Measurements from ENCODE around the gene TDRD6.

TDRD6 gene

DNA sequence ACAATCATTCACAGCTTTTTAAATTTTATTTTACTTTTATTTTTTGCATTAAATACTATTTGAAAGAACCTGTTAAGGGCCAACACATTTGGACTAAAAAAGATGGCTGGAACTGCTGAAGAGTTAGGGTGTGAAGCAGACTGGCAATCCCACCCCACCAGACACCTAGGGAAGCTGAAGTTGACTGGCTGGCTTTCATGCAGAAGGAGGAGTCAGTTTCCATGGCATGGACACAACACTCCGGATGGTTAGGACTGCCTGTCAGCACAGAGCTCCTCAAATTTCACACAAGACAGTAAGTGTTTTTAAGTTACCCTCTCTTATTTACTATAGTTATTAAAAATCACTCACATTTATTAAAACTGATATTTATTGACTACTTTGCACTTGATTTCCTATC, 59.0 kb downstream of the TDRD6 start, which contains the start of gene ANKRD66 (continued):
- TF ChIP-seq GLI2 (tag by site-specific recombination; IDR thresholded peaks at IDR 0.05; ENCODE audit: borderline replicate concordance, low read depth), result no peak
- TF ChIP-seq, protein P1, sequence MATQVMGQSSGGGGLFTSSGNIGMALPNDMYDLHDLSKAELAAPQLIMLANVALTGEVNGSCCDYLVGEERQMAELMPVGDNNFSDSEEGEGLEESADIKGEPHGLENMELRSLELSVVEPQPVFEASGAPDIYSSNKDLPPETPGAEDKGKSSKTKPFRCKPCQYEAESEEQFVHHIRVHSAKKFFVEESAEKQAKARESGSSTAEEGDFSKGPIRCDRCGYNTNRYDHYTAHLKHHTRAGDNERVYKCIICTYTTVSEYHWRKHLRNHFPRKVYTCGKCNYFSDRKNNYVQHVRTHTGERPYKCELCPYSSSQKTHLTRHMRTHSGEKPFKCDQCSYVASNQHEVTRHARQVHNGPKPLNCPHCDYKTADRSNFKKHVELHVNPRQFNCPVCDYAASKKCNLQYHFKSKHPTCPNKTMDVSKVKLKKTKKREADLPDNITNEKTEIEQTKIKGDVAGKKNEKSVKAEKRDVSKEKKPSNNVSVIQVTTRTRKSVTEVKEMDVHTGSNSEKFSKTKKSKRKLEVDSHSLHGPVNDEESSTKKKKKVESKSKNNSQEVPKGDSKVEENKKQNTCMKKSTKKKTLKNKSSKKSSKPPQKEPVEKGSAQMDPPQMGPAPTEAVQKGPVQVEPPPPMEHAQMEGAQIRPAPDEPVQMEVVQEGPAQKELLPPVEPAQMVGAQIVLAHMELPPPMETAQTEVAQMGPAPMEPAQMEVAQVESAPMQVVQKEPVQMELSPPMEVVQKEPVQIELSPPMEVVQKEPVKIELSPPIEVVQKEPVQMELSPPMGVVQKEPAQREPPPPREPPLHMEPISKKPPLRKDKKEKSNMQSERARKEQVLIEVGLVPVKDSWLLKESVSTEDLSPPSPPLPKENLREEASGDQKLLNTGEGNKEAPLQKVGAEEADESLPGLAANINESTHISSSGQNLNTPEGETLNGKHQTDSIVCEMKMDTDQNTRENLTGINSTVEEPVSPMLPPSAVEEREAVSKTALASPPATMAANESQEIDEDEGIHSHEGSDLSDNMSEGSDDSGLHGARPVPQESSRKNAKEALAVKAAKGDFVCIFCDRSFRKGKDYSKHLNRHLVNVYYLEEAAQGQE (tag by site-specific recombination; IDR thresholded peaks at IDR 0.05), result no peak

DNA sequence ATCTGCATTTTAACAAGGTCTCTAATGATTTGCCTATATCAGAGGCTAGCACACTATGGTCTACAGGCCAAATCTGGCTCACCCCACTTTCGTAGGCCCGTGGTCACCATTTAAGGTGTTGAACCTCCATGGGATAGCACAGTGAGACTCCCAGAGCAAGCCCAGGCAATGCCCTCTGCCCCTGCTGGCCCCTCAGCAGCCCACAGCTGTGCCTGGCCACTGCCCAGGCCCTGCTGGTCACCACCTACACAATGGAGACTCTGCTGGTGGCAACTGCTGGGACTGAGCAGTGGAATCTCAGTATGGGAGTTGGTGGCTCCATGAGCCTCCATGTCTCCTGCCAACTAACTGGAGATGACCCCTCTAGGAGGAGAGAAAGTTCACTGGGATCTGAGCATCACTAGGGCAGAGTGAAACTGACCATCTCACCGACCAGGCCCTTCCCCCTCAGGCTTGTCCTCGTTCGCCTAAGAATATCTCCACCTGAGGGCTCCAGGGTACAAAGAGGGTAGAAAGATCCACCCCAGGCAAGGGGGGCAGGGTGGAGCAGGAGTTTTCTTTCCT, 61.3 kb downstream of the TDRD6 start:
- H3K9me3 ChIP-seq (ENCODE audit: control insufficient read depth, insufficient read depth, low read depth, low read length), result no peaks in the 10 kb centered on the region
- no peak for TF ChIP-seq ZNF146 (tag by site-specific recombination; IDR thresholded peaks at IDR 0.05)
- TF ChIP-seq, protein P2, sequence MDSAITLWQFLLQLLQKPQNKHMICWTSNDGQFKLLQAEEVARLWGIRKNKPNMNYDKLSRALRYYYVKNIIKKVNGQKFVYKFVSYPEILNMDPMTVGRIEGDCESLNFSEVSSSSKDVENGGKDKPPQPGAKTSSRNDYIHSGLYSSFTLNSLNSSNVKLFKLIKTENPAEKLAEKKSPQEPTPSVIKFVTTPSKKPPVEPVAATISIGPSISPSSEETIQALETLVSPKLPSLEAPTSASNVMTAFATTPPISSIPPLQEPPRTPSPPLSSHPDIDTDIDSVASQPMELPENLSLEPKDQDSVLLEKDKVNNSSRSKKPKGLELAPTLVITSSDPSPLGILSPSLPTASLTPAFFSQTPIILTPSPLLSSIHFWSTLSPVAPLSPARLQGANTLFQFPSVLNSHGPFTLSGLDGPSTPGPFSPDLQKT (IDR thresholded peaks at IDR 0.05; ENCODE audit: borderline replicate concordance, low read depth, low read length), result no peak
- TF ChIP-seq, protein P3, sequence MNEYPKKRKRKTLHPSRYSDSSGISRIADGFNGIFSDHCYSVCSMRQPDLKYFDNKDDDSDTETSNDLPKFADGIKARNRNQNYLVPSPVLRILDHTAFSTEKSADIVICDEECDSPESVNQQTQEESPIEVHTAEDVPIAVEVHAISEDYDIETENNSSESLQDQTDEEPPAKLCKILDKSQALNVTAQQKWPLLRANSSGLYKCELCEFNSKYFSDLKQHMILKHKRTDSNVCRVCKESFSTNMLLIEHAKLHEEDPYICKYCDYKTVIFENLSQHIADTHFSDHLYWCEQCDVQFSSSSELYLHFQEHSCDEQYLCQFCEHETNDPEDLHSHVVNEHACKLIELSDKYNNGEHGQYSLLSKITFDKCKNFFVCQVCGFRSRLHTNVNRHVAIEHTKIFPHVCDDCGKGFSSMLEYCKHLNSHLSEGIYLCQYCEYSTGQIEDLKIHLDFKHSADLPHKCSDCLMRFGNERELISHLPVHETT (tag by site-specific recombination; IDR thresholded peaks at IDR 0.05), result no peak
- no peak for TF ChIP-seq ZBTB20 (tag by site-specific recombination; IDR thresholded peaks at IDR 0.05)
- TF ChIP-seq, protein P4, sequence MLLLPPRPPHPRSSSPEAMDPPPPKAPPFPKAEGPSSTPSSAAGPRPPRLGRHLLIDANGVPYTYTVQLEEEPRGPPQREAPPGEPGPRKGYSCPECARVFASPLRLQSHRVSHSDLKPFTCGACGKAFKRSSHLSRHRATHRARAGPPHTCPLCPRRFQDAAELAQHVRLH (tag by site-specific recombination; IDR thresholded peaks at IDR 0.05), result no peak
- TF ChIP-seq, protein P5, sequence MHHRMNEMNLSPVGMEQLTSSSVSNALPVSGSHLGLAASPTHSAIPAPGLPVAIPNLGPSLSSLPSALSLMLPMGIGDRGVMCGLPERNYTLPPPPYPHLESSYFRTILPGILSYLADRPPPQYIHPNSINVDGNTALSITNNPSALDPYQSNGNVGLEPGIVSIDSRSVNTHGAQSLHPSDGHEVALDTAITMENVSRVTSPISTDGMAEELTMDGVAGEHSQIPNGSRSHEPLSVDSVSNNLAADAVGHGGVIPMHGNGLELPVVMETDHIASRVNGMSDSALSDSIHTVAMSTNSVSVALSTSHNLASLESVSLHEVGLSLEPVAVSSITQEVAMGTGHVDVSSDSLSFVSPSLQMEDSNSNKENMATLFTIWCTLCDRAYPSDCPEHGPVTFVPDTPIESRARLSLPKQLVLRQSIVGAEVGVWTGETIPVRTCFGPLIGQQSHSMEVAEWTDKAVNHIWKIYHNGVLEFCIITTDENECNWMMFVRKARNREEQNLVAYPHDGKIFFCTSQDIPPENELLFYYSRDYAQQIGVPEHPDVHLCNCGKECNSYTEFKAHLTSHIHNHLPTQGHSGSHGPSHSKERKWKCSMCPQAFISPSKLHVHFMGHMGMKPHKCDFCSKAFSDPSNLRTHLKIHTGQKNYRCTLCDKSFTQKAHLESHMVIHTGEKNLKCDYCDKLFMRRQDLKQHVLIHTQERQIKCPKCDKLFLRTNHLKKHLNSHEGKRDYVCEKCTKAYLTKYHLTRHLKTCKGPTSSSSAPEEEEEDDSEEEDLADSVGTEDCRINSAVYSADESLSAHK (tag by site-specific recombination; IDR thresholded peaks at IDR 0.05), result no peak
- no peak for TF ChIP-seq SALL2 (tag by site-specific recombination; IDR thresholded peaks at IDR 0.05; ENCODE audit: borderline replicate concordance)
- TF ChIP-seq, protein P6, sequence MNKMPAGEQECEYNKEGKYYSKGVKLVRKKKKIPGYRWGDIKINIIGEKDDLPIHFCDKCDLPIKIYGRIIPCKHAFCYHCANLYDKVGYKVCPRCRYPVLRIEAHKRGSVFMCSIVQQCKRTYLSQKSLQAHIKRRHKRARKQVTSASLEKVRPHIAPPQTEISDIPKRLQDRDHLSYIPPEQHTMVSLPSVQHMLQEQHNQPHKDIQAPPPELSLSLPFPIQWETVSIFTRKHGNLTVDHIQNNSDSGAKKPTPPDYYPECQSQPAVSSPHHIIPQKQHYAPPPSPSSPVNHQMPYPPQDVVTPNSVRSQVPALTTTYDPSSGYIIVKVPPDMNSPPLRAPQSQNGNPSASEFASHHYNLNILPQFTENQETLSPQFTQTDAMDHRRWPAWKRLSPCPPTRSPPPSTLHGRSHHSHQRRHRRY (tag by site-specific recombination; IDR thresholded peaks at IDR 0.05), result no peak
- TF ChIP-seq TRIM28 (IDR thresholded peaks at IDR 0.05; ENCODE audit: borderline replicate concordance, low read length), result no peak
- ChIA-PET POLR2A (no interaction called here), CTCF (interaction anchor here (0.6 kb wide), 1 partner anchor 144 kb away, joined by 3 read pairs; no protein-coding TSS in a partner anchor)
- H3K36me3 ChIP-seq (ENCODE audit: control insufficient read depth in 2 of 2, insufficient read depth in 1 of 2, low read length in 2 of 2), result no peaks in the 10 kb centered on the region
- no peak overlapping the region for H3K27ac ChIP-seq (ENCODE audit: extremely low read depth, low read depth, low read length)
- no peak overlapping the region for H3K4me3 ChIP-seq (ENCODE audit: low read depth, low read length)
- H3K4me1 ChIP-seq (ENCODE audit: control insufficient read depth, insufficient read depth, low read length), result no peaks in the 10 kb centered on the region

DNA sequence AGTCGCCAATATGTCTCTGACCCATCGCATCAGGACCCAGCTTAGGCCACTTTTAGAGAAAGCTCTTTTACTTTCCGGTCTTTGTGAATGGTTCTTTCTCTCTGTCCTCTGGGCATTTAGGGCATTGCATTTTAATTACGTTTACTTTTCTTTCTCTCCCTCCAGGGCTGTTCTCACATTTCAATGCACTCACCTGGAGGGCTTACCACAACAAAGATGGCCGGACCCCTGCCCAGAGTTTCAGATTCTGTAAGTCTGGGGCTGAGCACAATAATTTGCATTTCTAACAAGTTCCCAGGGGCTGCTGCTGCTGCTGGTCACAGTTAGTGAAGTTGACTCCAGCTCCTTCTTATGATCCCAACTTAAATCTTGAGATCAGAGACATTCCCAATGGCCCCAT, 62.0 kb downstream of the TDRD6 start:
- no peaks in the 10 kb centered on the region for H3K4me1 ChIP-seq (ENCODE audit: control insufficient read depth, insufficient read depth, low read length)
- H3K36me3 ChIP-seq (ENCODE audit: control insufficient read depth in 2 of 2, insufficient read depth in 1 of 2, low read length in 2 of 2), result no peaks in the 10 kb centered on the region
- no peaks in the 10 kb centered on the region for H3K9me3 ChIP-seq (ENCODE audit: control insufficient read depth, insufficient read depth, low read depth, low read length)
- CTCF ChIA-PET, result interaction anchor here (0.6 kb wide), 2 partner anchors 94 to 143 kb away, joined by 3 read pairs; no protein-coding TSS in a partner anchor
- H3K27ac ChIP-seq (ENCODE audit: extremely low read depth, low read depth, low read length), result no peak overlapping the region
- POLR2A ChIA-PET, result interaction anchor here (1.0 kb wide), 1 partner anchor 14 kb away, joined by 4 read pairs; the partner anchor contains the start of gene PLA2G7
- no peak overlapping the region for H3K4me3 ChIP-seq (ENCODE audit: low read depth, low read length)
- no peak for TF ChIP-seq ZNF654 (tag by site-specific recombination; IDR thresholded peaks at IDR 0.05; ENCODE audit: low read depth)
- no peak for TF ChIP-seq ZNF146 (tag by site-specific recombination; IDR thresholded peaks at IDR 0.05)
- no peak for TF ChIP-seq ZNF791 (tag by site-specific recombination; IDR thresholded peaks at IDR 0.05)
- TF ChIP-seq KLF1 (tag by site-specific recombination; IDR thresholded peaks at IDR 0.05), result no peak
- TF ChIP-seq, protein P7, sequence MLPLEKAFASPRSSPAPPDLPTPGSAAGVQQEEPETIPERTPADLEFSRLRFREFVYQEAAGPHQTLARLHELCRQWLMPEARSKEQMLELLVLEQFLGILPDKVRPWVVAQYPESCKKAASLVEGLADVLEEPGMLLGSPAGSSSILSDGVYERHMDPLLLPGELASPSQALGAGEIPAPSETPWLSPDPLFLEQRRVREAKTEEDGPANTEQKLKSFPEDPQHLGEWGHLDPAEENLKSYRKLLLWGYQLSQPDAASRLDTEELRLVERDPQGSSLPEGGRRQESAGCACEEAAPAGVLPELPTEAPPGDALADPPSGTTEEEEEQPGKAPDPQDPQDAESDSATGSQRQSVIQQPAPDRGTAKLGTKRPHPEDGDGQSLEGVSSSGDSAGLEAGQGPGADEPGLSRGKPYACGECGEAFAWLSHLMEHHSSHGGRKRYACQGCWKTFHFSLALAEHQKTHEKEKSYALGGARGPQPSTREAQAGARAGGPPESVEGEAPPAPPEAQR (tag by site-specific recombination; IDR thresholded peaks at IDR 0.05), result no peak
- TF ChIP-seq ZNF175 (tag by site-specific recombination; IDR thresholded peaks at IDR 0.05), result no peak
- TF ChIP-seq ZNF560 (tag by site-specific recombination; IDR thresholded peaks at IDR 0.05; ENCODE audit: borderline replicate concordance), result no peak
- TF ChIP-seq, protein P8, sequence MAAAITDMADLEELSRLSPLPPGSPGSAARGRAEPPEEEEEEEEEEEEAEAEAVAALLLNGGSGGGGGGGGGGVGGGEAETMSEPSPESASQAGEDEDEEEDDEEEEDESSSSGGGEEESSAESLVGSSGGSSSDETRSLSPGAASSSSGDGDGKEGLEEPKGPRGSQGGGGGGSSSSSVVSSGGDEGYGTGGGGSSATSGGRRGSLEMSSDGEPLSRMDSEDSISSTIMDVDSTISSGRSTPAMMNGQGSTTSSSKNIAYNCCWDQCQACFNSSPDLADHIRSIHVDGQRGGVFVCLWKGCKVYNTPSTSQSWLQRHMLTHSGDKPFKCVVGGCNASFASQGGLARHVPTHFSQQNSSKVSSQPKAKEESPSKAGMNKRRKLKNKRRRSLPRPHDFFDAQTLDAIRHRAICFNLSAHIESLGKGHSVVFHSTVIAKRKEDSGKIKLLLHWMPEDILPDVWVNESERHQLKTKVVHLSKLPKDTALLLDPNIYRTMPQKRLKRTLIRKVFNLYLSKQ (tag by site-specific recombination; IDR thresholded peaks at IDR 0.05; ENCODE audit: borderline replicate concordance), result no peak

All from HEK293 (cell line).